HG02852 (cell line): ENCODE results near the gene IFI27L1.
A peak's percentile ranks its signal among the peaks of the same experiment; 100 is the strongest.
"Not testable (repeated sequence)": the region's sequence is repeated elsewhere in the genome, so short reads cannot be mapped to it uniquely, and the experiment has no call there.

Experiments used
- ATAC-seq: cut with Tn5 transposase; IDR thresholded peaks from one replicate; pipeline ENCODE4 v1.9.1; 2021; ENCODE audit warnings: mild to moderate bottlenecking, moderate library complexity; ENCODE audit not compliant: unreplicated experiment

Gene IFI27L1

DNA sequence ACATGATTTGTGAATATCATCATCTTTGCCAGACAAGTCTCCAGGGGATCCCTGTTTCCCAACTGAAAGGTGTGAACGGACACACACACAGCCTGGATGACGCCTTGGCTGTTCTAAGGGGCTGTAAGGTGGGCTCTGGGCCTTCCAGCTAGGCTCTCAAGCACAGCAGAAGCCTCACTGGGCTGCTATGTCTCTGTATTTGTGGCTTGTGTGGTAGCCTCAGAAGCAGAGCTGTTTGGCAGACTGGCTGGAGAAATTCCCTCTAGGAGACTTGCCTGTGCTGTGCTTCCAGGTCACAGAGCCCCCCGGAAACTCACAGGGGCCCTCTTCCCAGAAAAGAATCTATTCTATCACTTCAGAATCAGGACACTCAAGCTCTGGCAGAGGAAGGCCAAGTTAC, 33.5 kb upstream of the IFI27L1 start:
- no peak for ATAC-seq

DNA sequence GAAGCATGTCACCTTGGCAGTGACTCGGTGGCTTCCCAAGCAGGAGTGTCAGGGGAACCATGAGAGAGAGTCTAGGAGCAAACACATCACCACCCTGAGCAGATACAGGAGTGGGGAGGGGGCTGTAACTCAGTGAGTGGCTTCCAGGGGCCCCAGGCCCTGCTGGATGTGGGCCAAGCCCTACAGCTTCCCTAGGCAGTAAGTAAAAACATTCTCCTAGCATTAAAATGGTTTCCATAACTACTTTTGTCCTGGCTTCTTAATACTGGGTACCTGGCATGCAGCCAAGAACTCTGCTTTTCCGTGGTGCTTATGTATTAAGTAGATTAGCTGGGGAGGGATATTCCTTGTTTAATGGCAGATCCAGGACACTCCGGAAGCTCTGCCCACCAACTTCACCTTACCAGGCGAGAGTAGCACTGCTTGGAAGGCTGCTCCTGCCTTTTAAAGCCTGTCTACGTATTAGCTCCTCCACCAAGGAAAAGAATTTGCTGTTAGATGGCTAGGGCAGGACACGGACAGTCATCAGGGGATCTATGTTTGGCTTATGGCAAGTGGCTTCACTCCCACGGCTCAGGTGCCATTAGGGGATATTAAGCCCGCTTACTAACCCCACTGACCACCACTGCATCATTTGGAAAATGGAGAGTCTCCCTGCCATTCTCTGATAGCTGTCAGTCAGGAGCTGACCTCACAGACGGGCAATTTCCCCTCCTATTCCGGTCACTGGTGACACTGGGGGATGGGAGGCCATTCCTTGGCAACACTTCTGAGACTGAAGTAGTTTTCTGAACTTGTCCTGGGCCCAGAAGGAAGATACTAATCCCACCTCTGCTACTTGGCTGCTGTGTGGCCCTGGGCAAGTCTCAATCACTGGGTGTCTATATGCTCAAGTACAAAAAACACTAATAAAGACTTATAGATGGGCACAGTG, 32.2 kb upstream of the IFI27L1 start:
- ATAC-seq: no peak

DNA sequence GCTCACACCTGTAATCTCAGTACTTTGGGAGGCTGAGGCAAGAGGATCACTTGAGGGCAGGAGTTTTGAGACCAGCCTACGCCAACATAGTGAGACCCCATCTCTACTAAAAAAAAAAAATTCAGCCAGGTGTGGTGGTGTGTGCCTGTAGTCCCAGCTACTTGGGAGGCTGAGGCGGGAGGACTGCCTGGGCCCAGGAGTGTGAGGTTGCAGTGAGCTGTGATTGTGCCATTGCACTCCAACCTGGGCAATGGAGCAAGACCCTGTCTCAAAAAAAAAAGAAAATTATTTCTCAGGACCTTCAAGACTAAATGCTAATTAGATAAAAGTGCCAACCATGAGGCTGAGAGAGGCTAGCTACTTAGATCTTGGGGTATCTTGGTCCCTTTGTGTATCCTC, 31.5 kb upstream of the IFI27L1 start:
- ATAC-seq: no peak

DNA sequence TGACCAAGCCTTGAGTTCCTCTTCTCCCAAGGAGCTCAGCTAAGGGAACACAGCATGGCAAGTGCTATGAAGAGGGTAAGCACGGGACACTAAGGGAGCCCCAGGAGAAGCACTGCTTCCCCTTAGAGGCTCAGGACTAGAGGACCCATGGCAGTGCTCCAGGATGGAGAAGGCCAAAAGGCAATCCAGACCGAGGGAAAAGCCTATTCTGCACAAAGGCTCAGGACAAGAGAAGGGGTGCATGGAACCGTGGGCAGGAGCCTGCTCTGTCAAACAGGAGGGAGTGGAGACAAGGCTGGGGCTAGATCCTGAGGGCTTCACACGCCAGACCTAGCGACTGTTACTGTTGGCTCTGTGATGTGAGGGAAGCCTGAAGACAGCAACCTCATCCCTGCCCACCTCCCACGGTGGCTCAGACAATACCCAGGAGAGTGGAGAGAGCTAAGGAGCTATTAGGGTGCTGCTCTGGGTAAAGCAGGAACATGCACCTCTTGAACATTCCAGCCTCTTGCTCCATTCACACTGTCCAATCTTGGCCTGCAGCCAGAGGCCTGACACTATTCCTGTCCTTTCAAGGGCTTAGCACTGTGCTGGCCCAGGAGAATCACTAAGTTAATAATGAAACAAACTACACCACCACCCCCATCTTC, 30.8 kb upstream of the IFI27L1 start:
- ATAC-seq: no peak

DNA sequence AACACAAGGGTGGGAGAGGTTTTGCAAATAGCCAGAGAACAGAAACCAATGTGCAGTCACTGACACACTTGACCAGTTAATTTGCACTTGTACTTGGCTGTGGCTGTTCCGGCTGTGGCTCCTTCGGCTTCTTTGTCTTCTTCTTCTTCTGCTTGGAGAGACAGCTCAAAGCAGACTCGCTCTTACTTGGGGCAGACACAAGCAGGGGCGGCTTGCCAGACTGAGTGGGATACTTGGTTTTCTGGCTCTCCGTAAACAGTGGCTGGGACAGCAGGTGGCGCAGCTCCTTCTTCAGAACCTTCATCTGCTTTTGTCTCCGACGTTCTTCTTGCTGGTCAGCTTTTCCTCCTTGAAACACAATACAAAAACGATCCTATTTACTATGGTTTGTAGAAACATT, 30.0 kb upstream of the IFI27L1 start:
- no peak for ATAC-seq

DNA sequence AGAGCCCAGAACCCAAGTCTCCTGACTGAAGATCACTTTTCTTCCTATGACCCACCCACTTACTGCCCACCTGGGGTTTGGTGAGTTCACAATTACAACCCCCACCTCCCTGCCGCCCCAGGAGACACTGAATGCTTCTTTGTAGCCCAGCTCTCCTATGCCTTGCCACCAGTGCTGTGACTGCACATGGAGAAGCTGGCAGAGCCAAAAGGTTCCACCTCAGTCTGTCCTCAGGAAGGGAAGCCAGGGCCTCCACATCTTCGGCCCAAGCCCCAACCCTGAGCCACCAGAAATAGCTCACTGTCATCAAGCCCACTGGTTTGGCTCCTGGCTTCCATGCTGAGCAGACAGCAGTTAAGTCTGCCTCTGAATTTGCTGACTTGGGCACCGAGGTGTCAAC, 29.3 kb upstream of the IFI27L1 start:
- no peak for ATAC-seq

DNA sequence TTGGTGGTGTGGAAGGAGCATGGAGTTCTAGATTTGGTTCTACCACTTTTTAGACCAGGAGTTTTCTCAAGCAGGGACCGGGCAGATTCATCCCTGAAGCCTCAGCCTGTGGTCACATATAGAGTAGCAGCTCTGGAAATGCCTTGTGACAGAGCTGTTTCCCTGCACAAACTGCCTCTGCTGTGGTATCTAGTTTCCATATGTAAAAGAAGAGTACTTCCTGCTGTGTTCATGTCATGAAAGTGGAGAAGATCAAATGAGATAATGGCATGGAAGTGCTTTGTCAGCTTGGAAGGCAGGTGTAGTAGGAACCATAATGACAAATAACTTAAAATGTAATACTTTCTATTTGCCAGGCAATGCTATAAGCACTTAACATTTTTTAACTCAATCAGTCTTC, 28.9 kb upstream of the IFI27L1 start:
- ATAC-seq: no peak

DNA sequence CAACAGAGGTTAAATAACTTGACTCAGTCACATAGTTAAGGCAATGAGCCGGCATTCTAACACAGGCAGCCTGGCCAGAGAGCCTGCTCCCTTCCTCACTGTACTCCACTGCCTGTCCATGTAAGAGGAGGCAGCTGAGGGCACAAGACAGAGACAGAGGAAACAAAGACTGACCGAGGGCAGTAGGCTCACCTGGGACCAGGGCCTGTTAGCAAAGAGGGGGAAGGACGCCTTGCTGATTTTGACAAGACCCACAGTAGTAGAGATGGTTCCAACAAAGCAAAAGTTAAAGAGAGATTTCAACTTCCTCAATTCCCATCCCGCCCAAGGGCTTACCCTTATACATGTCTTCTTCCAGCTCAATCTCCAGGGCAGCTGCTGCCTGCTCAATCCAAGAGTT, 28.4 kb upstream of the IFI27L1 start:
- ATAC-seq: no peak

DNA sequence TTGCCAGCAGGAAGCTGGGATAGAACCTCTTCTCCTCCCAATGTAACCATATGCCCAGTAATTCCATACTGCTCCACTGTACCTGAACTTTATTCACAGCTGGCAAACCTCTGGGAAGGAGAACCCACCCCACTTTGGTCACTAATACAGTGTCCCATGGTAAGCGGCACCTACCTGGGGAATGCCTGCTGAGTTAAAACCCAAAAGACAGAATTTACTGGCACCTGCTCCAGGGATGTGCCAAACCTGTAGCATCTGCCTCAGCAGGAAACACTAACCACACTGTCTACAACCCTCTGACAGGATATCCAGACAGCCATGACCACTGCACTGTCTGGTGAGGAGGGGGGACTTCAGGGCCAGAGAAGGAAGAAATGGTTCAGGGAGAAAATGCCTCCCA, 26.7 kb upstream of the IFI27L1 start:
- no peak for ATAC-seq

DNA sequence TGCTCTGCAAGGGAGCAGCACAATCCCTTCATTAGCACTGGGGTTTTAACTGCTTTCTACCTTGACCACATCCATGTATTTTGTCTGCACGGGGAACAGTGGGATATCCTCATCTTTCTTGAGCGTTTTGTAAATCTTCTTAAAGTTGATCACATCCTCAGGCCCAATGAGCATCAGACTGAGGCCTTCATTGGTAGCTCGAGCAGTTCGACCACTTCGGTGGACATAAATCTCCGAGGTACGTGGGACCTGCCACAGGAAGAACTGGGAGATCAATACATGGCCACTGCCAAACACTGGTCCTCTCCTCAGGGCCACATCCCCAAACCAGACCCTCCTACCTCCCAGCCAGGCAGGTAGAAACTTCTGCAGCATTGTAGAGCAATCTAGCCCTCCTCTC, 26.2 kb upstream of the IFI27L1 start:
- ATAC-seq: no peak

DNA sequence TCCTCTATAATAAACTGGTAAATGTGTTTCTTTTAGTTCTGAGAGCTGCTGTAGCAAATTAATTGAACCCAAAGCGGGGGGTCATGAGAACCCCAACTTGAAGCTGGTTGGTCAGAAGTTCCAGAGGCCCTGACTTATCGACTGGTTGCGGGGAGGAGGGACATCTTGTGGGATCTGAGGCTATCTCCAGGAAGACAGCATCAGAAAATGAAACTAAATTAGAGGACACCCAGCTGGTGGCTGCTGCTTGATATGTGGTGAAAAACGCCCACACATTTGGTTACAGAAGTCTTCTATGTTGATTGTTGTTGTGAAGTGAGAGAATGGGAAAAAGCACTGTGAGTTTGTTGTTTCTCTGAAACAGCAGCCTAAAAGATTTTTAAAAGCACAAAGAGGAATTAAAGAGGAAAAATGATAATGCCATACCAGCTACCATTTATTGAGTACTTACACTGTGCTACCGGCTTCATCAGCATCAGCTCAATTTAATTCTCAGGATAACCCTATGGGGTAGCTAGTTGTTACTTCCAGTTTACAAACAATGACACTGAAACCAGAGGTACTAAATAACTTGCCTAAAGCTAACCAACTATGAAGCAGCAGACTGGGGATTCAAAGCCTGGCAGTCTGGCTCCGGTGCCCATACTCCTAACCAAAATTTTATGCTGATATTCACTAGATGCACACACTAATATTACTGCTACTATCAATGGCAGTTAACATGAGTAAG, 24.4 kb upstream of the IFI27L1 start:
- peak; percentile 92 for ATAC-seq

DNA sequence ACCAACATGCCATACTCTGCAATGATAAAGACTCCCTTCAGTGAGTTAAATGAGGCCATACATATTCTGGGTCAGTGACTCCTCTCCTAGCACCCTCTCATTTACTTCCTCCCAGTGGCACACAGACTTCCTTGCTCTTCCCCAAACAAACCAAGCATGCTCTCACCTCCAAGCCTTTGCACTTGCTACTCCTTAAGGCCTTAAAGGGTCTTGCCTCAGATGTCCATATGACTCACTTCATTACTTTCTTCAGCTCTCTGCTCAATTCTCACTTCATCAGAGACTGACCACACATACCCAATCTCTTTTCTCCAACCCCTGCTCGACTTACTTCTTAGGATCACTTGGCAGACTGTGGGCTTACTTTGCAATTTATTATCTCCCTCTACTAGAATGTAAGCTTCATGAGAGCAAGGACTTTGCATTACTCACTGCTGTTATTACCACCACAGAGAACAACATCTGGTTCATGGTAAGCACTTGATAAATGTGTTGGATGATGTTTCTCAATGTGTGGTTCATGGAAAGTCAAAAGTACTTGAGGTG, 22.9 kb upstream of the IFI27L1 start:
- ATAC-seq: no peak

DNA sequence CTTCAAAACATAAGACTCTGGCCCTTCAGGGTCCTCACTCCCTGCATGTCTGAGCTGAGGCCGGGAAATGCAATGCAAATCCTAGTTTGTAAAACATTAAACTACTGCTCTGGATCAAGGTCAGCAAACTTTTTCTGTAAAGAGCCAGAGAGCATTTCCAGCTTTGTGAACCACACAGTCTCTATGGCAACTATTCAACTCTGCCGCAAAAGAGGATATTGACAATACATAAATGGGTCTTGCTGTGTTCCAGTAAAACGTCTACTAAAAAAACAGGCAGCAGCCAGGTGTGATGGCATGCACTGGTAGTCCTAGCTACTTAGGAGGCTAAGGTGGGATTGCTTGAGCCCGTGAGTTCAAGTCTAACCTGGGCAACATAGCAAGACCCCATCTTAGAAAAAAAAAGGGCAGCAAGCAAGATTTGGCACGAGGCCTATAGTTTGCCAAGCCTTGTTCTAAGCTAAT, 22.4 kb upstream of the IFI27L1 start:
- no peak for ATAC-seq

DNA sequence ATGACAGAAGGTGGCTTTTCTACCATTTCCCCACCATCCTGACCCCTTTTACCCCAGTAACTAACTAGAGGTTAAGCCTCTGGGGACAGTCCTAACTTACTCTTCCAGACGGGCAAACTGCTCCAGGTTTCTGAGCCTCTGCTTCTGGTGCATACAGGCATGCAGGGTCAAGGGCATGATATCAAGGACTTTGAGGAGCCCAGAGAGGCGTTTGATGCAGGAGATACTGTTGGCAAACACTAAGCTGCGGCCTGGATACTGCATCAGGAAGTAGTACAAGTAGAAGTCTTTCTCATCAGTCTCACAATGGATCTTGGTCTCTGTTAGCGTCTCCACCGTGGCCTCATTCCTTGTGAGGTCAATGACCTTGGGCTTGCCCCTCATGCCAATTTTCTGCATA, 21.1 kb upstream of the IFI27L1 start:
- no peak for ATAC-seq

DNA sequence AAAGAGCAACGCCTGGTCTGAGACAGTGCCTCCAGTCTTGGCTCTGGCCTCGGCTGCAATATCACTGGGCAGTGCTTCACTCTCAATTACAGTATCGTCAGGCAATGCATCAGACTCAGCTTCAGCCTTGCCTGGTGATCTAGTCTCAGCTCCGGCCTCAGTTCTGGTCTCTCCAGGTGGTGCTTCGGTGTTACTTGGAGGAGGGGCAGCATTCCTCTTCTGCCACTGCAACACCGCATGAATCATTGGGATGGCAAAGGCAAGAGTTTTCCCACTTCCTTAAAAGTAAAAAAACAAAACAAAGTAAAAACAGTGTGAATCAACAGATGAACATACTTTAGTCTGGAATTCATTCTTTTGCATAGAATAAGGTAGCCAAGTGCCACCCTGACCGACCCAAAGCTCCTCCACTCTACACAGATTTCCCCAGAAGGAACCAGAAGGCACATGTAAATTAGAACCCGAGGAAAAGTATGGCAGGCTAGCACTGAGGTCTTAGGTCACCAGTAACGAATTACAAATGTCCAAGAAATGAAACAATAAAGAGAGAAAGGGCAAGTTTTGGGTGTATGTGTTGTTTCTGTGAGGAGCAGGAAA, 18.7 kb upstream of the IFI27L1 start:
- ATAC-seq: no peak

DNA sequence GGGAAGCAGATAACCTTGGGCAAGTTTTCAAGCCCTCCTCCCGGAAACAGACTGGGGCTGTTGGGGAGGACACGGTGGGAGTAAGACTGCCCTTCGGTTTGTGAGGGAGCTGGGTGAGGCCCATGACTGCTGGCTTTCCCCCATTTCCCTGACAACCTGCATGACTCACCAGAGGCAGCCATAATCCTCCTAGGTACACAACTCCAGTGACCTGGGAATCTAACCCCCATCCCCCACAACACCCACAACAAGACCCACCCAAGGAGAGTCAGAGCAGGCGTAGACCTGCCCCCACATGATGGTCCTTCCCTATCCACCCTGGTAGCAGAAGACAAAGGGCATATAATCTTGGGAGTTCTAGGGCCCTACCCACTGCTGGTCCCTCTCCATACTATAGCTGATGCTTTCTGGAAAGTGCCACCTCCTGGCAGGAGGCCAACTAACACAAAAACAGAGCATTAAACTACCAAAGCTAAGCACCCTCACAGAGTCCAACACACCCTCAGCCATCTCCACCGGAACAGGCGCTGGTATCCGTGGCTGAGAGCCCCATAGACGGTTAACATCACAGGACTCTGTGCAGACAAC, 14.9 kb upstream of the IFI27L1 start:
- no peak for ATAC-seq

DNA sequence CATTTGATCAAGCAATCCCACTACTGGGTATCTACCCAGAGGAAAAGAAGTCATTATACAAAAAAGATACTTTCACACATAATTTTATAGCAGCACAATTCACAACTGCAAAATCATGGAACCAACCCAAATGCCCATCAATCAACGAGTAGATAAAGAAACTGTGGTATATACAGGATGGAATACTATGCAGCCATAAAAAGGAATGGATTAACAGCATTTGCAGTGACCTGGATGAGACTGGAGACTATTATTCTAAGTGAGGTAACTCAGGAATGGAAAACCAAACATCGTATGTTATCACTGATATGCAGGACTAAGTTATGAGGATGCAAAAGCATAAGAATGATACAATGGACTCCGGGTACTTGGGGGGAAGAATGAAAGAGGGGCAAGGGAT, 9.0 kb upstream of the IFI27L1 start:
- ATAC-seq: not testable (repeated sequence)

DNA sequence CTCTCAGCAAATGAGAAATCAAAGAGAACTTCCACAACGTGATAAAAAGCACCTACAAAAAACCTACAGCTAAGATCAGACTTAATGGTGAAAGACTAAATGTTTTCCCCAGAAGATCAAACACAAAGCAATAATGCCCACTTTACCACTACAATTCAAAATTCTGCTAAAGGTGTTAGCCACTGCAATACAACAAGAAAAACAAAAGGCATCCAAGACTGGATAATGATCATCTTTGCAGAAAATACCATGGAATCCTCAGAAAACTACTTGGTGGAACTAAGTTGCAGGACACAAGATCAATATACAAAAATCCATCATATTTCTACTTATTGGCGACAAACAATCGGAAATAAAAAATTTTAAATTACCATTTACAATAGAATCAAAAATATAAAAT, 6.6 kb upstream of the IFI27L1 start:
- no peak for ATAC-seq

DNA sequence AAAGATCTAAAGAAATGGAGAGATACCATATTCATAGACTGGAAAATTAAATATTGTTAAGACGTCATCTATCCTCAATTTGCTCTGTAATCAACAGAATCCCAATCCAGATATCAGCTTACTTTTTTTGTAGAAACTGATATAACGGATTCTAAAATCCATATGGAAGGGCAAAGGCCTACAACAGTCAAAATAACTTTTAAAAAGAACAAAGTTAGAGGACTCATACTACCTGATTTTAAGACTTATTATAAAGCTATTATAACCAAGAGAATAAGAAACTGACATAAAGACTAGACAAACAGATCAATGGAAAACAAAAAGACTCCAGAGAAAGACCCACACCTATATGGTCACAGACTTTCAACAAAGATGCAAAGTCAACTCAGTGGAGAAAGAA, 6.1 kb upstream of the IFI27L1 start:
- ATAC-seq: no peak

DNA sequence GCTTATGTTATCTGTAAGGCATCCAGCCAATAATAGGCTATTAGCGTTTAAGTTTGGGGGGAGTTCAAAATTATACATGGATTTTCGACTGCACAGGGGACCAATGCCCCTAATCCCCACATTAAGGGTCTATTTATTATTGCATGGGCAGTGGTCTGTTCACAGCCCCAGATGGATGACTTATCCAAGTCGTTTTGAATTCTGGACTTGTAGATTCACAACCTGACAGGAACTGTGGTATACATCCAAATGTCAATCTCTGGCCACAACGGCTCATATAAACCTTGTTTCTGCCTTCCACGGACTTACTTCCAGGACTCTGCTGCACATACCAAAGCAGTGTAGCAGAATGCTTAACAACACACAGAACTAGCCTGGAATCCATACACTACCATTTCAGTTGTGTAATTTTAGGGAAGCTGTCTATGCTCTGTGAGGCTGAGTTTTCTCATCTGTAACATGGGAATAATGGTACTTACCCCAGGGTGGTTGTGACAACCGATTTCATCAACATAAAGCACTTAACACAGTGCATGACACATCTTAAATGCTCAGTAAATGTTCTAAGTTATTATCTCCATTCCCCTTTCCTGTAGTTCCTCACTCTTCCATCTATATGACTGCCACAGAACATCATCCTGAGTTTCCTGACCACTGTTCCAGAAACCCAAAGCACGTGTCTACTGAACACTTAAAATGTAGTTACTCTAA, 3.8 kb upstream of the IFI27L1 start:
- no peak for ATAC-seq
